ENCODE measurements around the gene SH3BGRL2. TPM values are rescaled to one million over a fixed set of nuclear protein-coding genes. Genes with fewer than 3 reads are reported as not detected.

Gene SH3BGRL2
- total RNA-seq, 1 experiment from 2014 or later, result 13.8 TPM

GRCh38 chr6:79597155-79597554, 34.0 kb upstream of the SH3BGRL2 start (continued):
- TF ChIP-seq, protein P1, sequence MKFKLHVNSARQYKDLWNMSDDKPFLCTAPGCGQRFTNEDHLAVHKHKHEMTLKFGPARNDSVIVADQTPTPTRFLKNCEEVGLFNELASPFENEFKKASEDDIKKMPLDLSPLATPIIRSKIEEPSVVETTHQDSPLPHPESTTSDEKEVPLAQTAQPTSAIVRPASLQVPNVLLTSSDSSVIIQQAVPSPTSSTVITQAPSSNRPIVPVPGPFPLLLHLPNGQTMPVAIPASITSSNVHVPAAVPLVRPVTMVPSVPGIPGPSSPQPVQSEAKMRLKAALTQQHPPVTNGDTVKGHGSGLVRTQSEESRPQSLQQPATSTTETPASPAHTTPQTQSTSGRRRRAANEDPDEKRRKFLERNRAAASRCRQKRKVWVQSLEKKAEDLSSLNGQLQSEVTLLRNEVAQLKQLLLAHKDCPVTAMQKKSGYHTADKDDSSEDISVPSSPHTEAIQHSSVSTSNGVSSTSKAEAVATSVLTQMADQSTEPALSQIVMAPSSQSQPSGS (CRISPR knock-in tag; IDR thresholded peaks at IDR 0.05; ENCODE audit: borderline replicate concordance, low read depth), result no peak
- no peak for TF ChIP-seq SP1 (CRISPR knock-in tag; conservative IDR thresholded peaks at IDR 0.05)
- no peak for TF ChIP-seq ESRRA (CRISPR knock-in tag; IDR thresholded peaks at IDR 0.05; ENCODE audit: borderline replicate concordance)
- TF ChIP-seq TCF7 (CRISPR knock-in tag; IDR thresholded peaks at IDR 0.05; ENCODE audit: low read depth), result no peak
- no peak for TF ChIP-seq GRHL2 (CRISPR knock-in tag; IDR thresholded peaks at IDR 0.05; ENCODE audit: insufficient replicate concordance, severe bottlenecking)
- no peak for TF ChIP-seq RELA (CRISPR knock-in tag; IDR thresholded peaks at IDR 0.05; ENCODE audit: borderline replicate concordance)
- no peak for TF ChIP-seq IRF2 (CRISPR knock-in tag; IDR thresholded peaks at IDR 0.05; ENCODE audit: borderline replicate concordance, low read depth)
- TF ChIP-seq TP53 (CRISPR knock-in tag; IDR thresholded peaks at IDR 0.05), result no peak
- TF ChIP-seq NFYB (CRISPR knock-in tag; conservative IDR thresholded peaks at IDR 0.05; ENCODE audit: low read depth), result no peak
- no peak for TF ChIP-seq ZNF532 (CRISPR knock-in tag; IDR thresholded peaks at IDR 0.05; ENCODE audit: borderline replicate concordance)
- TF ChIP-seq EMX1 (CRISPR knock-in tag; IDR thresholded peaks at IDR 0.05), result no peak

DNA sequence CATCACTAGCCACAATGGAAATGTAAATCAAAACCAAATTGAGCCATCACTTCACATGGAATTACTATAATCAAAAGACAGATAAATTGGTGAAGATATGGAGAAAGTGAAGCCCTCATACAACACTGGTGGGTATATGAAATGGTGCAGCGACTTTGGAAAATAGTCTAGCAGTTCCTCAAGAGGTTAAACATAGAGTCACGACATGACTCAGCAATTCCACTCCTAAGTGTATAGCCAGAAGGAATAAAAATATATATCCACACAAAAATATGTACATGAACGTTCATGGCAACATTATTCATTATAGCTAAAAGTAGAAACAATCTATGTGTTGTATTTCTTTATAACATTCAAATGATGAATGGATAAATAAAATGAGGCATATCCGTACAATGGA, 33.1 kb upstream of the SH3BGRL2 start:
- no peaks in the 10 kb centered on the region for H3K9me3 Mint-ChIP-seq

More for the DNA sequence above, 33.1 kb upstream of the SH3BGRL2 start:
- Mint-ChIP-seq H3K4me3 (no peak overlapping the region), H3K27ac (no peak overlapping the region), H3K36me3 (no peaks in the 10 kb centered on the region), H3K27me3 (ENCODE audit: low read depth) (no peaks in the 10 kb centered on the region), H3K4me1 (no peaks in the 10 kb centered on the region)
- DNase-seq (ENCODE audit: low spot score) (no peak), ATAC-seq (no peak)
- ChIA-PET CTCF (no interaction called here), POLR2A (no interaction called here)
- TF ChIP-seq NR1H2 (CRISPR knock-in tag; IDR thresholded peaks at IDR 0.05) (no peak), ZMAT4 (CRISPR knock-in tag; IDR thresholded peaks at IDR 0.05) (no peak), ZNF281 (CRISPR knock-in tag; IDR thresholded peaks at IDR 0.05) (no peak)
- TF ChIP-seq, protein P2, sequence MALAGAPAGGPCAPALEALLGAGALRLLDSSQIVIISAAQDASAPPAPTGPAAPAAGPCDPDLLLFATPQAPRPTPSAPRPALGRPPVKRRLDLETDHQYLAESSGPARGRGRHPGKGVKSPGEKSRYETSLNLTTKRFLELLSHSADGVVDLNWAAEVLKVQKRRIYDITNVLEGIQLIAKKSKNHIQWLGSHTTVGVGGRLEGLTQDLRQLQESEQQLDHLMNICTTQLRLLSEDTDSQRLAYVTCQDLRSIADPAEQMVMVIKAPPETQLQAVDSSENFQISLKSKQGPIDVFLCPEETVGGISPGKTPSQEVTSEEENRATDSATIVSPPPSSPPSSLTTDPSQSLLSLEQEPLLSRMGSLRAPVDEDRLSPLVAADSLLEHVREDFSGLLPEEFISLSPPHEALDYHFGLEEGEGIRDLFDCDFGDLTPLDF (CRISPR knock-in tag; IDR thresholded peaks at IDR 0.05), result no peak
